GM18498 (cell line): Measurements from ENCODE around the gene ENTPD6.
"Not testable (repeated sequence)": the region's sequence is repeated elsewhere in the genome, so short reads cannot be mapped to it uniquely, and the experiment has no call there.

Source experiments
- ATAC-seq: cut with Tn5 transposase; IDR thresholded peaks from one replicate; pipeline ENCODE4 v1.9.1; 2021; ENCODE audit warnings: mild to moderate bottlenecking, moderate library complexity; ENCODE audit not compliant: unreplicated experiment

The ENTPD6 gene

GRCh38 chr20:25254986-25255680 is 59.6 kb downstream of the ENTPD6 start:
- no peak for ATAC-seq

DNA sequence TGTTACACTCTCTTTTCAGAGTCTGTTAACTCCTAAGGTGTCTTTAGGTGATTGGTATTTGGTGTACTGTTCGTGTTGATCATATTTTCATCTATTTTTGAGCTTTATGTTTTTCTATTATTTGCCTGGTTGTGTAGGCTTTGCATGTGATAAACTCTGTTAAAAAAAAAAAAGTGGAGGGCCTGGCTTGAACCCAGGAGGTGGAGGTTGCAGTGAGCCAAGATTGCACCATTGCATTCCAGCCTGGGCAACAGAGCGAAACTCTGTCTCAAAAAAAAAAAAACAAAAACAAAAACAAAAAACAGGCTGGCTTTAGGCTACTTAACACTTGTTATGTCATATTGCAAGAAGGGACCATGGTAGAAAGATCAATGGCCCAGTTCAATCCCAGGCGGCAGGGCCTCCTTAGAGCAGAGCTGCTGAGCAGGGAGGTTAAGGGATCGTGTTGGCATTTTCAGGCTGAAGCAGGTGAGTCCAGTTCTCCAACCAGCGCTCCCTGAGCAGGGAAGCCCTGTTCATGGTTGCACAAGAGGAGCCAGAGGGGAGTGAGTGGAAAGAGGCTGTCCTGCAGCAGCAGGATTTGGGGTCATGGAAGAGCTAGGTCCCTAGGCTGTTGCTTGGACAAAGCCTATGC is 60.8 kb downstream of the ENTPD6 start:
- ATAC-seq, result no peak

DNA sequence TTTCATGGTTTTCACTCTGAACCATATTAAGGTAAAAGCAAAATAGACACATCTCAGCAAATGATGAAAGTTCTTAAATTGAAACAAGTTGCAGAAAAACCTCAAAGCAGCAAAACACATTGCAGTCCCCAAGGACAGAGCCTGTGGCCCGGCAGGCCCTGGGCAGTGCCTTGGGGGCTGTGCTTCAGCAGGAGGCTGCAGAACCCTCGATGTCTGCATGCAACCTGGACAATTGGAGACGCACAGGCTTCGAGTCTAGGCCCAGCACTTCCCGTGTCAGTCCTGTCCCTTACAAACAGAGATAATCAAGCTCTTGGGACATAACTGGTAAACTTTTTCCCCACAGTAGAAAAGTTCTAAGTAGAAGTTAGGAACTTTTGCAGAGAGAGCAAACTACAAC is 61.6 kb downstream of the ENTPD6 start:
- no peak for ATAC-seq

DNA sequence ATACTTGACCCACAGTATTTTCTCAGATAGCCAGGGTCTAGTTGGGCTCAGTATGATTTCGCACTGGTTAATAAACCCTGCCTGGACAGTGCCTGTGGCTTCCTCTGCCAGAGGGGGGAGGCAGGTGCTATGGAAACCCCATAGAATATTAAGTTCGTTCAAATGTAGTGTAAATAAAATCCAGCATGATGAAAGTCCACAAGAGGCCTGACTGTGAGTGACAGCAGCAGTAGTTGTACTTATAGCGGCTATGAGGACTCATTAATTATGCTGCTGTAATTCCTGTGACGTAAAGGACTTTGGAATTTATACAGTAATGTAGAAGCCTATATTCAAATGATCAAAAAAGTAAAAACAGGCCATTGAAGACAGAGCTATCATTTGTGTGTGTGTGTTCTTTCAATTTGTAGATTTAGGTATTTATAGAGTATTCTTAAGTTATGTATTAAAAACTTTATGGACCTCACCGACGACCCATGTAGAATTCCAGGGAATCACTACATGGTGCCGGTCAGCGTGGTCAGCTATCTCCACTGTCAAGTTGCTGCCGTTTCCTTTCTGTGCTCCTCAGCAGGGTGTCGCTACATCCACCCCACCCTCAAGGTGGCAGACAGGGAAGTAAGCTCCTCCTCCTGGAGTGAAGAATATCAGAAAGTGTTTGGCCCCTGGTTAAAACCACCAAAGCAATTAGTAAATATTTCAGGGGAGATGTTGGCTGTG is 62.4 kb downstream of the ENTPD6 start:
- no peak for ATAC-seq

DNA sequence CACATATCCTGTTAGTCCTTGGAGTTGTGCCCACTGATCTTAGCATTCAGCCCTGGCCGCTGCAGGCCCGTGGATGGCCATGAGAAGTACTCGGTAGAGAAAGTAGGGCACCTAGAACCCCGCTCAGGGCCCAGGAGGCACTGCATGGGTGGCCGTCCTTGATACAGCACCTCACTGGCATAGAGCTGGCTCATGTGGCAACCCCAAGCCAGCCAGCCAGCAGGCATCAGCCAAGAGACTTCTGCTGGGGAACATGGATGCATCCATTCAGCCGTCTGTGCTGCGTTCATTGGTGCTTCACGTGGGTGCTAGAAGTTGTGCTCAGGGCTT is 62.9 kb downstream of the ENTPD6 start:
- no peak for ATAC-seq

GRCh38 chr20:25258828-25259227 is 63.3 kb downstream of the ENTPD6 start:
- ATAC-seq, result no peak

GRCh38 chr20:25259358-25259757 is 63.8 kb downstream of the ENTPD6 start:
- no peak for ATAC-seq

GRCh38 chr20:25259788-25260254 is 64.3 kb downstream of the ENTPD6 start:
- ATAC-seq, result no peak

- ATAC-seq, result not testable (repeated sequence)
Measured at GRCh38 chr20:25260770-25261437, 65.4 kb downstream of the ENTPD6 start.

DNA sequence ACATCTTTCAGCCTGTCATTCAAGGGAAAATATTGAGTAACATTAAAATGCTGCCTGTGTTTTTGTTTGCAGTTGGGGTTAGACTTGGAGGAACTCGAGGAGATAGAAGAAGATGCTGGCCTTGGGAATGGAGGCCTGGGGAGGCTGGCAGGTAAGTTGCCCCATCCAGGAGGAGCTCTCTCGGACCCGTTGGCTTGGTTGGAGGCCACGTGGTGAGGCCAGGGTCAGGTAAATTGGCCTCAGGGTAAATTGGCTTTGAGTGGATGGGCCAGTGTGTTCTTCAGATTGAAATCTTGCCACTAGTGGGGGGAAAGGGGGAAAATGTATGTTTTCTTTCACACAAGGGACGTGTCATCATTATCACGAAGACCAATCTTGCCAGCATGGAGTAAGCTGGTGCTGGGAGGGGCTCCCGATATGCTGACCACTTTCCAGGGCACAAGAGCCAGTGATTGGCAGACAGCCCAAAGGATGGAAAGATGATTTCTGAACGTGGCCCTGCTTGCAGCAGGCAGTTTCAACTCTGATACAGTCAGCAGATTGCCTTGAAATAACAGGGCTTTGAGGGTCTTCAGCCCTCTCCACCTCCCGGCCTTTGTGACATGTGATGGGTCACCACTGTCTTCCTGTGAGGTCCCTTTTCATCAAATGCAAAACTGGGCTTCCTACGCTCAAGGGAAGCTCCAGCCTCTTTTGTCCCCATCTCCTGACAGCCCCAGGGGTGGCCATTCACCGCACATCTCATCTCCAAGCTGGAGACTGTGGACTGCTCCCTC is 73.7 kb downstream of the ENTPD6 start:
- ATAC-seq, result no peak

DNA sequence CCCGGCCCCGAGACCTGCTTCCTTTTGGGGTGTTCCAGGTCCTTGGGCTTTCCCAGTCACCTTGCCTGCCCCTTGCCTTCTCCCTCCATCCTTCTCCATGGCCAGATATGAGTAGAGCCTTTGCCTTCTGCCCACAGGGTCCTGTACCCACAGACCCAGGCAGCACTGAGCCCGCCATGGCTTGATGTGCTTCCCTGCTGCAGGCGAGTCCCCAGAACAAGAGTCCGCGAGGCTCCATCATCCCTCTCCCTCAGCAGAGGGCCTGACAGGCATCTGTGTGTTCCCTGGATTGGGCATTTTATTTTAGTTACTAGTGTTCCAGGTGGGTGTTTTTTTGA is 74.3 kb downstream of the ENTPD6 start:
- no peak for ATAC-seq

DNA sequence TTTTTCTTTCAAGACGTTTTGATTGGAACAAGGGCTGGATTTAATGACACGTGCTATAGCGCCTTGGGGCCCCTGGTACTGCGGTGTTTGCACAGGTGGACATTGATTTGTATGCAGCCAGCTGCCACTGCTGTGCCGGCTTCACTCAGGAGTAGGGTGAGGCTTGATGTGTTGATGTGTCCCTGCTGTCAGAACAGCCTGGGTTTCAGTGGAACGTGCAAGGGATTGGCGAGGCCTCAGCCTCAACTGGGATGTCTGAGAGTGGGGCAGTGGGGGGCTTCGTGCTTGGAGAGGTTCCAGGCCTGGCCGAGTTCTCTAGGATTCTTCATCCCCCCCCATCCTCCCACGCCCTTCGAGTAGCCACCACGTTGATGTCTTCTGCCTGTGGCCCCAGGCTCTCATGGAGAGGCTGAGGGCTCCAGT is 75.3 kb downstream of the ENTPD6 start:
- no peak for ATAC-seq

- ATAC-seq, result no peak
Measured at GRCh38 chr20:25271486-25272222, 76.1 kb downstream of the ENTPD6 start.

DNA sequence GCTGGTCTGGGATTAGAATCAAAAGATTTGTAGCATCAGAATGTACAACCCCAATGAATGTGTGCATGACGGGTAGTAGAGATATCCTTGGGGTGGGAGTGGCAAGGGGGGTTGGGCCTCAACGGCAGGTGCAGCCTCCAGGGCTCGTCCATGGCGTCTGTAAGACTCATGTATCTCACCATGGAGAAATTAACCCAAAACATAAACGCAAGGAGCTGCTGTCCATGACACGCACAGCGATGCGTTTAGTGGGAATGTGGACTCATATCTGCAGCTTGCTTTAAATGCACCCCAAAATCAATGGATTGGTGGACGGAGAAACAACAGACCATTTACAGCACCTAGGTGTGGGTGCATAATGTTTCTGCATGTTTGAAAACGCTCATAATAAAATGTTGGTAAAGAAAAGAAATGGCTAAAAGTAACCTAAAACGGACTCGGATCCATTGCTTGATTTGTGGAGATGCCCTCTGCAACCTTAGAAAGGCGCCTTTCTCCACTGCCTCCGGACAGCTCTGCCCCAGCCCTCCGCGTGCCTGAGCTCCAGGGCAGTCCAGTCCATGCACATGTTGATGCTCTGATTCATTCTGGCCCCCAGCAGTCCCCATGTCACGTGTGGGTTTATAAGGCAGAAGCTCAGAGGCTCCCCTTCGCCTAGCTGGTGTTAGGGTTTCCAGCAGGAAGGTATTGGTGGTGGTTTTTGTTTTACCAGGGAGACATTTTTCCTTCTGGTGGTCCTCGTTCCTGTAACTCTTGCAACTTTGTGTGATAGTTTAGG is 76.9 kb downstream of the ENTPD6 start:
- ATAC-seq, result no peak

DNA sequence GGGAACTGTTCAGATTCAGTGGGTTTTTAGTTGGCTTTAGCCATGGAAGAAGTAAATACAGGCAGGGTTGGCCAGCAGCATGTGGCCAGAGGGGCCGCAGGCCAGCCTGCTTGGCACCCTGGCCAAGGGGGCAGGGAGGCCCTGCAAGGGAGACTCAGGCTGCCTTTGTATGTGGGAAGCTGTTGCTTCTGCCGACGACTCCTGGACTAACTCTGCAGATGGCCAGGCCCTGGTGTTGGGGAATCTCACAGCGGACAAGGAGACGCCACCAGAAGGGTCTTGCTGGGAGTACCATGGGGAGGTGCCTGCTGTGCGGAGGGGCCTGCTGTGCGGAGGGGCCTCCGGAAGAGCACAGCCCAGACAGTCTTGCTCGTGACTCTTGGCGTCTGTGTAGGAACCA is 77.5 kb downstream of the ENTPD6 start:
- ATAC-seq, result no peak

GRCh38 chr20:25273541-25274358 is 78.2 kb downstream of the ENTPD6 start:
- ATAC-seq, result no peak

DNA sequence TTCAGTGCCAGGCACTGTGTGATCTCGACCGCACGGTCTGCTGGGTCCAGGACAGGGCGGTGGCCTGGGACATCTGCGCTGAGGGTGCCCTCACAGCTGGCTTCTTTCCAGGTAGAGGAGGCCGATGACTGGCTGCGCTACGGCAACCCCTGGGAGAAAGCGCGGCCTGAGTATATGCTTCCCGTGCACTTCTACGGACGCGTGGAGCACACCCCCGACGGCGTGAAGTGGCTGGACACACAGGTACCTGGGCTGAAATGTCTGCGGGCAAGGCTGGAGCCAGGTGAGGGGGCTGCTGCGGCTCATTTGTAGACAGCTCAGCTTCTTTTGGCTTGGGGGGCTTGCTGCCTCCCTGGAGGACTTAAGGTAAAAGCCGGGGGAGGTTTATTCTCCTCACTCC is 79.0 kb downstream of the ENTPD6 start:
- ATAC-seq, result no peak

- no peak for ATAC-seq
Measured at GRCh38 chr20:25274891-25275812, 79.6 kb downstream of the ENTPD6 start.
